Liver (tissue), 3 donors: ENCODE results near the gene OR2T6.
"Not testable (repeated sequence)": the region's sequence is repeated elsewhere in the genome, so short reads cannot be mapped to it uniquely, and the experiment has no call there.

Experiments used
- JUND ChIP-seq, 2 donors: IDR thresholded peaks; 2 replicates each; pipeline ENCODE4 v1.6.1; 2016; ENCODE audit warnings: antibody characterized with exemption in 2 of 2
- RAD21 ChIP-seq, 2 donors: IDR thresholded peaks; 2 replicates each; pipeline ENCODE4 v1.6.1; 2016; ENCODE audit warnings: antibody characterized with exemption in 2 of 2, mild to moderate bottlenecking in 2 of 2
- TF ChIP-seq, protein P1 (sequence below): fragments of 150-350 bp; IDR thresholded peaks from 2 replicates; pipeline ENCODE4 v1.5.1; 2017; ENCODE audit warnings: improper control_type of control experiment, low read depth, low read length; ENCODE audit not compliant: missing input control
- donor health status: healthy.
- donor health status: healthy.

DNA sequence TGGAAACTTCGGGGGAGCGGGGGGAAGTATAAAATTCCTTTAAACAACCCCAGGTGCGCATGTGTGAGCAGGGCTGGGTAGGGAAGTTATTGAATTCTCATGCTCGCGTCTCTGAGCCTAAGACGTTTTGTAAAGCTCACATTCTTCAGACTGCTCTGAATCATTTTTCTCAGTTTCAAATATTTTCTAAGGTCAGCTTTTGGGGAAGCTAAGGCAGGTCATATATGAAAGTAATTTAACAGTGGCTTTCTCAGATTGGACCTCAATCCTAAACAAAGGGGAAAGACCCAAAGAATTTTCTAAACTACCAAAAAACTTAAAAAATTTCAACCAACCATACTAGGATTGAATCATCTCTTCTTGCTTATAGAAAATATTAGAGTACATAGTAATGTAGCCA, 59.4 kb downstream of the OR2T6 start:
- not testable (repeated sequence) for TF ChIP-seq RAD21, JUND (IDR thresholded peaks at IDR 0.05)
- TF ChIP-seq, protein P1, sequence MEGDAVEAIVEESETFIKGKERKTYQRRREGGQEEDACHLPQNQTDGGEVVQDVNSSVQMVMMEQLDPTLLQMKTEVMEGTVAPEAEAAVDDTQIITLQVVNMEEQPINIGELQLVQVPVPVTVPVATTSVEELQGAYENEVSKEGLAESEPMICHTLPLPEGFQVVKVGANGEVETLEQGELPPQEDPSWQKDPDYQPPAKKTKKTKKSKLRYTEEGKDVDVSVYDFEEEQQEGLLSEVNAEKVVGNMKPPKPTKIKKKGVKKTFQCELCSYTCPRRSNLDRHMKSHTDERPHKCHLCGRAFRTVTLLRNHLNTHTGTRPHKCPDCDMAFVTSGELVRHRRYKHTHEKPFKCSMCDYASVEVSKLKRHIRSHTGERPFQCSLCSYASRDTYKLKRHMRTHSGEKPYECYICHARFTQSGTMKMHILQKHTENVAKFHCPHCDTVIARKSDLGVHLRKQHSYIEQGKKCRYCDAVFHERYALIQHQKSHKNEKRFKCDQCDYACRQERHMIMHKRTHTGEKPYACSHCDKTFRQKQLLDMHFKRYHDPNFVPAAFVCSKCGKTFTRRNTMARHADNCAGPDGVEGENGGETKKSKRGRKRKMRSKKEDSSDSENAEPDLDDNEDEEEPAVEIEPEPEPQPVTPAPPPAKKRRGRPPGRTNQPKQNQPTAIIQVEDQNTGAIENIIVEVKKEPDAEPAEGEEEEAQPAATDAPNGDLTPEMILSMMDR = not testable (repeated sequence)
